OCI-M1 (cell line): Measurements from ENCODE around the gene RAPGEF3.

Experiments
- DNase-seq: peaks from one replicate; lab custom pipeline; 2025; lab: John Stamatoyannopoulos, UW

The RAPGEF3 gene

GRCh38 chr12:47790676-47791350 lies 32.1 kb upstream of the RAPGEF3 start:
- DNase-seq: no peak

- no peak for DNase-seq
These were observed 31.2 kb upstream of the RAPGEF3 start for GRCh38 chr12:47789712-47790489.

- no peak for DNase-seq
These were observed 30.5 kb upstream of the RAPGEF3 start for GRCh38 chr12:47789141-47789540.

- no peak for DNase-seq
These were observed 29.1 kb upstream of the RAPGEF3 start for GRCh38 chr12:47787596-47788319.

- no peak for DNase-seq
These were observed 28.1 kb upstream of the RAPGEF3 start for GRCh38 chr12:47786662-47787280.

GRCh38 chr12:47785887-47786661 lies 27.4 kb upstream of the RAPGEF3 start:
- DNase-seq: no peak

- DNase-seq: no peak
These were observed 26.6 kb upstream of the RAPGEF3 start for GRCh38 chr12:47785036-47785886.

GRCh38 chr12:47783821-47784819 lies 25.4 kb upstream of the RAPGEF3 start:
- no peak for DNase-seq

GRCh38 chr12:47783024-47783755 lies 24.5 kb upstream of the RAPGEF3 start:
- no peak for DNase-seq

GRCh38 chr12:47782372-47782770 lies 23.7 kb upstream of the RAPGEF3 start:
- DNase-seq: no peak

GRCh38 chr12:47781479-47782371 lies 23.0 kb upstream of the RAPGEF3 start:
- DNase-seq: no peak

- no peak for DNase-seq
These were observed 21.3 kb upstream of the RAPGEF3 start for GRCh38 chr12:47779943-47780504.

- DNase-seq: peak; percentile 94
These were observed 20.7 kb upstream of the RAPGEF3 start for GRCh38 chr12:47779301-47779942.

- DNase-seq: no peak
These were observed 20.2 kb upstream of the RAPGEF3 start for GRCh38 chr12:47778881-47779280.

GRCh38 chr12:47777741-47778558 lies 19.3 kb upstream of the RAPGEF3 start:
- DNase-seq: peak; percentile 93

- DNase-seq: no peak
These were observed 18.5 kb upstream of the RAPGEF3 start for GRCh38 chr12:47777151-47777550.
